Neutrophil (primary cell): ENCODE results near the gene DMAP1.

Source experiments
- H3K27ac ChIP-seq: fragments of 200-600 bp; sonication (generic); 2 replicates; pipeline ENCODE4 v1.5.1; 2016; ENCODE audit warnings: mild to moderate bottlenecking, moderate library complexity
- H3K27me3 ChIP-seq: fragments of 200-600 bp; sonication (generic); 2 replicates; pipeline ENCODE4 v1.6.0; 2016; ENCODE audit warnings: mild to moderate bottlenecking
- H3K36me3 ChIP-seq: fragments of 200-600 bp; sonication (generic); 2 replicates; pipeline ENCODE4 v1.5.1; 2017
- H3K4me1 ChIP-seq, 2 experiments: fragments of 200-600 bp in 1 of 2; sonication (generic) in 1 of 2; 1 replicate in 1 of 2; 2 replicates in 1 of 2; pipeline versions ENCODE4 v1.5.1 to v1.6.1; 2013 to 2016; ENCODE audit warnings: low read depth in 1 of 2, low read length in 1 of 2, mild to moderate bottlenecking in 1 of 2, moderate library complexity in 1 of 2; ENCODE audit not compliant: control insufficient read depth in 1 of 2, insufficient read depth in 1 of 2
- H3K4me3 ChIP-seq, 2 experiments: fragments of 200-600 bp in 1 of 2; sonication (generic) in 1 of 2; 1 replicate in 1 of 2; 2 replicates in 1 of 2; pipeline ENCODE4 v1.5.1; 2013 to 2016; ENCODE audit warnings: low read depth in 1 of 2, low read length in 1 of 2, mild to moderate bottlenecking in 1 of 2, moderate library complexity in 1 of 2
- H3K9me3 ChIP-seq: fragments of 200-600 bp; sonication (generic); 2 replicates; pipeline ENCODE4 v1.5.1; 2016
- CTCF ChIP-seq: fragments of 200-600 bp; sonication (generic); IDR thresholded peaks from 2 replicates; pipeline ENCODE4 v1.5.1; 2016; ENCODE audit warnings: antibody characterized with exemption

Gene DMAP1

GRCh38 chr1:44267438-44267837 is 54.2 kb downstream of the DMAP1 start:
- TF ChIP-seq CTCF, result no peak
- H3K27ac ChIP-seq, result no peak overlapping the region

GRCh38 chr1:44268054-44268453 is 54.8 kb downstream of the DMAP1 start:
- Histone ChIP-seq H3K27me3 (no peaks in the 10 kb centered on the region), H3K4me3 (no peak overlapping the region), H3K27ac (no peak overlapping the region), H3K36me3 (no peaks in the 10 kb centered on the region), H3K9me3 (no peaks in the 10 kb centered on the region), H3K4me1 (peaks cover 9 to 10% of the 10 kb centered on the region in 2 experiments)
- no peak for TF ChIP-seq CTCF

More at GRCh38 chr1:44267438-44267837, 54.2 kb downstream of the DMAP1 start:
- Histone ChIP-seq H3K36me3 (no peaks in the 10 kb centered on the region), H3K4me1 (peaks cover 11 to 13% of the 10 kb centered on the region in 2 experiments), H3K27me3 (no peaks in the 10 kb centered on the region), H3K4me3 (no peak overlapping the region), H3K9me3 (no peaks in the 10 kb centered on the region)
